SK-N-DZ (cell line): ENCODE data around the gene EXTL1.

Experiments
- DNase-seq: peaks from one replicate; pipeline ENCODE4 v3.0.0-alpha.2; 2015; ENCODE audit warnings: low spot score

The EXTL1 gene

GRCh38 chr1:26043765-26044164, 22.2 kb downstream of the EXTL1 start:
- no peak for DNase-seq

GRCh38 chr1:26044414-26044813, 22.8 kb downstream of the EXTL1 start:
- DNase-seq = no peak

GRCh38 chr1:26044971-26045721, 23.6 kb downstream of the EXTL1 start:
- DNase-seq = no peak

- no peak for DNase-seq
Observed at GRCh38 chr1:26045722-26046245, 24.2 kb downstream of the EXTL1 start, which contains the start of gene SLC30A2. TSS of gene SLC30A2 (minus strand) at chr1:26046118. CDS start at chr1:26045896, 222 bp downstream.

GRCh38 chr1:26046246-26047095, 24.9 kb downstream of the EXTL1 start:
- no peak for DNase-seq

- DNase-seq = no peak
Observed at GRCh38 chr1:26047278-26047874, 25.8 kb downstream of the EXTL1 start.

- DNase-seq = no peak
Observed at GRCh38 chr1:26049531-26050247, 28.1 kb downstream of the EXTL1 start.

GRCh38 chr1:26050248-26050640, 28.7 kb downstream of the EXTL1 start:
- DNase-seq = no peak

- DNase-seq = no peak
Observed at GRCh38 chr1:26053718-26054560, 32.4 kb downstream of the EXTL1 start.

GRCh38 chr1:26055041-26055440, 33.5 kb downstream of the EXTL1 start:
- no peak for DNase-seq

- DNase-seq = no peak
Observed at GRCh38 chr1:26057189-26057588, 35.6 kb downstream of the EXTL1 start.

GRCh38 chr1:26058052-26058595, 36.5 kb downstream of the EXTL1 start:
- DNase-seq = no peak

- no peak for DNase-seq
Observed at GRCh38 chr1:26059906-26060305, 38.3 kb downstream of the EXTL1 start.

GRCh38 chr1:26060832-26061574, 39.4 kb downstream of the EXTL1 start:
- no peak for DNase-seq

- DNase-seq = no peak
Observed at GRCh38 chr1:26064553-26064952, 43.0 kb downstream of the EXTL1 start.

- no peak for DNase-seq
Observed at GRCh38 chr1:26066160-26066559, 44.6 kb downstream of the EXTL1 start.

- DNase-seq = no peak
Observed at GRCh38 chr1:26066857-26067256, 45.3 kb downstream of the EXTL1 start.

- DNase-seq = no peak
Observed at GRCh38 chr1:26067432-26067911, 45.9 kb downstream of the EXTL1 start, which contains the start of gene TRIM63. TSS of gene TRIM63 (minus strand) at chr1:26067630. CDS start at chr1:26067494, 136 bp downstream.

GRCh38 chr1:26069941-26070295, 48.3 kb downstream of the EXTL1 start:
- no peak for DNase-seq
